ENCODE data around the gene PLA2G6.
A peak's percentile ranks its signal among the peaks of the same experiment; 100 is the strongest.
"Not testable (repeated sequence)": the region's sequence is repeated elsewhere in the genome, so short reads cannot be mapped to it uniquely, and the experiment has no call there.

PLA2G6 gene

GRCh38 chr22:38177926-38178604 is 3.6 kb downstream of the PLA2G6 start:
- Histone ChIP-seq H3K36me3 (ENCODE audit: control insufficient read depth in 4 of 4, insufficient read depth in 4 of 4, low read length in 3 of 4) (no peaks in the 10 kb centered on the region), H3K4me1 (ENCODE audit: control extremely low read depth in 1 of 4, control insufficient read depth in 4 of 4, insufficient read depth in 4 of 4, low read length in 3 of 4) (peaks cover 10 to 78% (median 67%) of the 10 kb centered on the region in 4 experiments), H3K27ac (ENCODE audit: insufficient read depth in 1 of 2, low read depth in 1 of 2, low read length in 2 of 2, poor library complexity in 1 of 2, severe bottlenecking in 2 of 2) (no peak overlapping the region), H3K9me3 (ENCODE audit: control extremely low read depth in 1 of 5, control insufficient read depth in 4 of 5, insufficient read depth in 2 of 5, low read depth in 1 of 5, low read length in 4 of 5) (no peaks in the 10 kb centered on the region), H3K4me3 (ENCODE audit: control insufficient read depth in 1 of 7, extremely low read depth in 1 of 7, insufficient read depth in 4 of 7, low read depth in 2 of 7, low read length in 6 of 7) (no peak overlapping the region), H3K27me3 (replicated peaks in 2 of 5; ENCODE audit: control insufficient read depth in 4 of 5, insufficient read depth in 5 of 5, low read length in 4 of 5) (no peaks in the 10 kb centered on the region)
- ChIA-PET POLR2A (no interaction called here), CTCF (interaction anchor here (1.2 to 1.6 kb wide), 6 partner anchors 10 to 89 kb away, joined by 3 to 7 read pairs (median 3); no protein-coding TSS in a partner anchor)
- WGBS (ENCODE audit: insufficient coverage): 95% methylated on average over 8 of the region's 15 CpGs
- no peak for DNase-seq

GRCh38 chr22:38177571-38177925 is 4.1 kb downstream of the PLA2G6 start:
- WGBS (ENCODE audit: insufficient coverage): 98% methylated on average over 9 of the region's 9 CpGs
- H3K27ac ChIP-seq (ENCODE audit: insufficient read depth in 1 of 2, low read depth in 1 of 2, low read length in 2 of 2, poor library complexity in 1 of 2, severe bottlenecking in 2 of 2); POLR2A ChIA-PET; H3K27me3 ChIP-seq (replicated peaks in 2 of 5; ENCODE audit: control insufficient read depth in 4 of 5, insufficient read depth in 5 of 5, low read length in 4 of 5); H3K36me3 ChIP-seq (ENCODE audit: control insufficient read depth in 4 of 4, insufficient read depth in 4 of 4, low read length in 3 of 4); DNase-seq; H3K9me3 ChIP-seq (ENCODE audit: control extremely low read depth in 1 of 5, control insufficient read depth in 4 of 5, insufficient read depth in 2 of 5, low read depth in 1 of 5, low read length in 4 of 5); H3K4me3 ChIP-seq (ENCODE audit: control insufficient read depth in 1 of 7, extremely low read depth in 1 of 7, insufficient read depth in 4 of 7, low read depth in 2 of 7, low read length in 6 of 7): not testable (repeated sequence)
- CTCF ChIA-PET: interaction anchor here (1.2 to 1.5 kb wide), 3 partner anchors 11 to 30 kb away, joined by 3 to 5 read pairs (median 3); no protein-coding TSS in a partner anchor
- H3K4me1 ChIP-seq (ENCODE audit: control extremely low read depth in 1 of 4, control insufficient read depth in 4 of 4, insufficient read depth in 4 of 4, low read length in 3 of 4): peaks cover 10 to 83% (median 72%) of the 10 kb centered on the region in 4 experiments

- H3K9me3 ChIP-seq (ENCODE audit: control extremely low read depth in 1 of 5, control insufficient read depth in 4 of 5, insufficient read depth in 2 of 5, low read depth in 1 of 5, low read length in 4 of 5): no peaks in the 10 kb centered on the region
- no peaks in the 10 kb centered on the region for H3K27me3 ChIP-seq (replicated peaks in 2 of 5; ENCODE audit: control insufficient read depth in 4 of 5, insufficient read depth in 5 of 5, low read length in 4 of 5)
- peak overlapping the region; percentile 84 to 87 for H3K27ac ChIP-seq (ENCODE audit: insufficient read depth in 1 of 2, low read depth in 1 of 2, low read length in 2 of 2, poor library complexity in 1 of 2, severe bottlenecking in 2 of 2)
- DNase-seq: peak in 1 of 3 donors; percentile 29
- no peaks in the 10 kb centered on the region for H3K36me3 ChIP-seq (ENCODE audit: control insufficient read depth in 4 of 4, insufficient read depth in 4 of 4, low read length in 3 of 4)
- CTCF ChIA-PET: interaction anchor here (1.2 kb wide), 1 partner anchor 11 kb away, joined by 5 read pairs; no protein-coding TSS in a partner anchor
- peaks cover 10 to 86% (median 73%) of the 10 kb centered on the region in 4 experiments for H3K4me1 ChIP-seq (ENCODE audit: control extremely low read depth in 1 of 4, control insufficient read depth in 4 of 4, insufficient read depth in 4 of 4, low read length in 3 of 4)
- H3K4me3 ChIP-seq (ENCODE audit: control insufficient read depth in 1 of 7, extremely low read depth in 1 of 7, insufficient read depth in 4 of 7, low read depth in 2 of 7, low read length in 6 of 7): peak overlapping the region in 2 of 7 experiments; percentile 3 to 39
- 100% methylated on average over 2 of the region's 4 CpGs for WGBS (ENCODE audit: insufficient coverage)
- POLR2A ChIA-PET: interaction anchor here (0.7 to 1.3 kb wide), 2 partner anchors 28 to 62 kb away, joined by 3 read pairs; no protein-coding TSS in a partner anchor
Observed at GRCh38 chr22:38177044-38177443, 4.6 kb downstream of the PLA2G6 start.

- ChIA-PET POLR2A (interaction anchor here (0.6 to 1.3 kb wide), 4 partner anchors 25 to 62 kb away, joined by 3 to 7 read pairs (median 3); partner anchors contain the start of gene MAFF), CTCF (interaction anchor here (0.7 to 1.6 kb wide), 5 partner anchors 9 to 54 kb away, joined by 3 to 7 read pairs (median 3); no protein-coding TSS in a partner anchor)
- H3K4me3 ChIP-seq (ENCODE audit: control insufficient read depth in 1 of 7, extremely low read depth in 1 of 7, insufficient read depth in 4 of 7, low read depth in 2 of 7, low read length in 6 of 7): peak overlapping the region in 3 of 7 experiments; percentile 26 to 45 (median 39)
Observed at GRCh38 chr22:38176170-38176741, 5.4 kb downstream of the PLA2G6 start.

GRCh38 chr22:38175206-38176118 is 6.2 kb downstream of the PLA2G6 start:
- no peaks in the 10 kb centered on the region for H3K9me3 ChIP-seq (ENCODE audit: control extremely low read depth in 1 of 5, control insufficient read depth in 4 of 5, insufficient read depth in 2 of 5, low read depth in 1 of 5, low read length in 4 of 5)
- ChIA-PET POLR2A (interaction anchor here (0.6 to 1.3 kb wide), 4 partner anchors 22 to 61 kb away, joined by 3 to 7 read pairs (median 3); partner anchors contain the start of gene MAFF), CTCF (interaction anchor here (0.7 to 1.6 kb wide), 6 partner anchors 8 to 55 kb away, joined by 3 to 7 read pairs (median 4); no protein-coding TSS in a partner anchor)
- H3K4me3 ChIP-seq (ENCODE audit: control insufficient read depth in 1 of 7, extremely low read depth in 1 of 7, insufficient read depth in 4 of 7, low read depth in 2 of 7, low read length in 6 of 7): peak overlapping the region in 3 of 7 experiments; percentile 8 to 45 (median 34)
- no peaks in the 10 kb centered on the region for H3K36me3 ChIP-seq (ENCODE audit: control insufficient read depth in 4 of 4, insufficient read depth in 4 of 4, low read length in 3 of 4)
- H3K27me3 ChIP-seq (replicated peaks in 2 of 5; ENCODE audit: control insufficient read depth in 4 of 5, insufficient read depth in 5 of 5, low read length in 4 of 5): no peaks in the 10 kb centered on the region
- peaks cover 8 to 79% (median 64%) of the 10 kb centered on the region in 4 experiments for H3K4me1 ChIP-seq (ENCODE audit: control extremely low read depth in 1 of 4, control insufficient read depth in 4 of 4, insufficient read depth in 4 of 4, low read length in 3 of 4)
- H3K27ac ChIP-seq (ENCODE audit: insufficient read depth in 1 of 2, low read depth in 1 of 2, low read length in 2 of 2, poor library complexity in 1 of 2, severe bottlenecking in 2 of 2): peak overlapping the region; percentile 84 to 87
- 93% methylated on average over 14 of the region's 17 CpGs for WGBS (ENCODE audit: insufficient coverage)
- peak in 1 of 3 donors; percentile 46 for DNase-seq

More at GRCh38 chr22:38176170-38176741, 5.4 kb downstream of the PLA2G6 start:
- DNase-seq: peak; percentile 83 to 99 (median 99)
- 5% methylated on average over 13 of the region's 14 CpGs for WGBS (ENCODE audit: insufficient coverage)
- H3K27ac ChIP-seq (ENCODE audit: insufficient read depth in 1 of 2, low read depth in 1 of 2, low read length in 2 of 2, poor library complexity in 1 of 2, severe bottlenecking in 2 of 2): peak overlapping the region; percentile 84 to 87
- no peaks in the 10 kb centered on the region for H3K36me3 ChIP-seq (ENCODE audit: control insufficient read depth in 4 of 4, insufficient read depth in 4 of 4, low read length in 3 of 4)
- H3K9me3 ChIP-seq (ENCODE audit: control extremely low read depth in 1 of 5, control insufficient read depth in 4 of 5, insufficient read depth in 2 of 5, low read depth in 1 of 5, low read length in 4 of 5): no peaks in the 10 kb centered on the region
- H3K27me3 ChIP-seq (replicated peaks in 2 of 5; ENCODE audit: control insufficient read depth in 4 of 5, insufficient read depth in 5 of 5, low read length in 4 of 5): no peaks in the 10 kb centered on the region
- H3K4me1 ChIP-seq (ENCODE audit: control extremely low read depth in 1 of 4, control insufficient read depth in 4 of 4, insufficient read depth in 4 of 4, low read length in 3 of 4): peaks cover 10 to 87% (median 72%) of the 10 kb centered on the region in 4 experiments

- H3K36me3 ChIP-seq (ENCODE audit: control insufficient read depth in 4 of 4, insufficient read depth in 4 of 4, low read length in 3 of 4): no peaks in the 10 kb centered on the region
- CTCF ChIA-PET: interaction anchor here (0.6 to 1.6 kb wide), 6 partner anchors 9 to 56 kb away, joined by 3 to 7 read pairs (median 4); partner anchors contain the start of gene MAFF
- no peak overlapping the region for H3K4me3 ChIP-seq (ENCODE audit: control insufficient read depth in 1 of 7, extremely low read depth in 1 of 7, insufficient read depth in 4 of 7, low read depth in 2 of 7, low read length in 6 of 7)
- DNase-seq: no peak
- peak overlapping the region in 1 of 2 experiments; percentile 47 for H3K27ac ChIP-seq (ENCODE audit: insufficient read depth in 1 of 2, low read depth in 1 of 2, low read length in 2 of 2, poor library complexity in 1 of 2, severe bottlenecking in 2 of 2)
- POLR2A ChIA-PET: no interaction called here
- no peaks in the 10 kb centered on the region for H3K9me3 ChIP-seq (ENCODE audit: control extremely low read depth in 1 of 5, control insufficient read depth in 4 of 5, insufficient read depth in 2 of 5, low read depth in 1 of 5, low read length in 4 of 5)
- 100% methylated on average over 12 of the region's 14 CpGs for WGBS (ENCODE audit: insufficient coverage)
- no peaks in the 10 kb centered on the region for H3K27me3 ChIP-seq (replicated peaks in 2 of 5; ENCODE audit: control insufficient read depth in 4 of 5, insufficient read depth in 5 of 5, low read length in 4 of 5)
- peaks cover 2 to 71% (median 56%) of the 10 kb centered on the region in 4 experiments for H3K4me1 ChIP-seq (ENCODE audit: control extremely low read depth in 1 of 4, control insufficient read depth in 4 of 4, insufficient read depth in 4 of 4, low read length in 3 of 4)
Observed at GRCh38 chr22:38174626-38175025, 7.0 kb downstream of the PLA2G6 start.
